HEK293 (cell line): ENCODE data around the gene PDE6B.

Source experiments
- CTCF ChIA-PET: fragments of 350-600 bp; formaldehyde crosslinking; extraction: SDS; loops from one replicate; lab custom pipeline; 2021; ENCODE audit warnings: antibody characterized with exemption; lab: Yijun Ruan, JAX
- POLR2A ChIA-PET: fragments of 300-600 bp; formaldehyde crosslinking; extraction: SDS; loops from one replicate; lab custom pipeline; 2020; ENCODE audit warnings: antibody characterized with exemption, inconsistent platforms; lab: Yijun Ruan, JAX
- H3K27ac ChIP-seq: fragments of 200-500 bp; sonication (Bioruptor generic); 2 replicates; pipeline ENCODE4 v1.5.1; 2014; ENCODE audit warnings: low read depth, low read length, control low read depth, inconsistent platforms; ENCODE audit errors: extremely low read depth
- H3K36me3 ChIP-seq, 2 experiments: fragments of 200-500 bp in 1 of 2; sonication (Bioruptor generic) in 1 of 2; 1 replicate in 1 of 2; 2 replicates in 1 of 2; pipeline ENCODE4 v1.5.1; 2014 to 2017; ENCODE audit warnings: inconsistent platforms in 2 of 2, low read length in 2 of 2; ENCODE audit not compliant: control insufficient read depth in 2 of 2, insufficient read depth in 1 of 2
- H3K4me1 ChIP-seq: fragments of 200-500 bp; sonication (Bioruptor generic); 2 replicates; pipeline ENCODE4 v1.5.1; 2014; ENCODE audit warnings: mild to moderate bottlenecking, low read length, inconsistent platforms; ENCODE audit not compliant: control insufficient read depth, insufficient read depth
- H3K4me3 ChIP-seq: 2 replicates; pipeline ENCODE4 v1.5.1; 2011; ENCODE audit warnings: low read depth, mild to moderate bottlenecking, control low read depth, low read length, moderate library complexity
- H3K9me3 ChIP-seq: fragments of 200-500 bp; sonication (Bioruptor generic); 2 replicates; pipeline ENCODE4 v1.5.1; 2014; ENCODE audit warnings: low read depth, low read length, inconsistent platforms; ENCODE audit not compliant: control insufficient read depth, insufficient read depth
- GLIS1 ChIP-seq: fragments of 450-650 bp; formaldehyde crosslinking; IDR thresholded peaks from 2 replicates; pipeline ENCODE4 v1.5.1; 2016; ENCODE audit warnings: missing biosample characterization, missing genetic modification characterization
- KLF8 ChIP-seq: fragments of 450-650 bp; formaldehyde crosslinking; IDR thresholded peaks from 2 replicates; pipeline ENCODE4 v1.5.1; 2016; ENCODE audit warnings: missing biosample characterization, missing genetic modification characterization
- TRIM28 ChIP-seq: IDR thresholded peaks from 2 replicates; pipeline ENCODE4 v1.6.1; 2011; ENCODE audit warnings: low read length, control low read depth, borderline replicate concordance
- ZNF138 ChIP-seq: fragments of 450-650 bp; formaldehyde crosslinking; IDR thresholded peaks from 2 replicates; pipeline ENCODE4 v1.5.1; 2016; ENCODE audit warnings: missing biosample characterization, missing genetic modification characterization, borderline replicate concordance
- ZNF23 ChIP-seq: fragments of 450-650 bp; formaldehyde crosslinking; IDR thresholded peaks from 2 replicates; pipeline ENCODE4 v1.5.1; 2016; ENCODE audit warnings: missing biosample characterization, missing genetic modification characterization, borderline replicate concordance
- ZNF266 ChIP-seq: fragments of 450-650 bp; formaldehyde crosslinking; IDR thresholded peaks from 2 replicates; pipeline ENCODE4 v1.5.1; 2016; ENCODE audit warnings: missing biosample characterization, missing genetic modification characterization, low read depth
- ZNF404 ChIP-seq: fragments of 450-650 bp; formaldehyde crosslinking; IDR thresholded peaks from 2 replicates; pipeline ENCODE4 v1.5.1; 2017; ENCODE audit warnings: missing biosample characterization, missing genetic modification characterization
- ZNF76 ChIP-seq: fragments of 450-650 bp; formaldehyde crosslinking; IDR thresholded peaks from 2 replicates; pipeline ENCODE4; 2016; ENCODE audit warnings: low read depth, missing biosample characterization, missing genetic modification characterization, borderline replicate concordance
- TF ChIP-seq, protein P1 (sequence below): fragments of 450-650 bp; formaldehyde crosslinking; IDR thresholded peaks from 2 replicates; pipeline ENCODE4 v1.5.1; 2016; ENCODE audit warnings: missing biosample characterization, missing genetic modification characterization, borderline replicate concordance
- TF ChIP-seq, protein P2 (sequence below): fragments of 450-650 bp; formaldehyde crosslinking; IDR thresholded peaks from 2 replicates; pipeline ENCODE4 v1.5.1; 2016; ENCODE audit warnings: missing biosample characterization, missing genetic modification characterization
- TF ChIP-seq, protein P3 (sequence below): fragments of 450-650 bp; formaldehyde crosslinking; IDR thresholded peaks from 2 replicates; pipeline ENCODE4 v1.5.1; 2016; ENCODE audit warnings: missing biosample characterization, missing genetic modification characterization, low read depth
- TF ChIP-seq, protein P4 (sequence below): fragments of 450-650 bp; formaldehyde crosslinking; conservative IDR thresholded peaks from 2 replicates; pipeline ENCODE4 v1.5.1; 2016; ENCODE audit warnings: low read depth, missing biosample characterization, missing genetic modification characterization

Gene PDE6B

DNA sequence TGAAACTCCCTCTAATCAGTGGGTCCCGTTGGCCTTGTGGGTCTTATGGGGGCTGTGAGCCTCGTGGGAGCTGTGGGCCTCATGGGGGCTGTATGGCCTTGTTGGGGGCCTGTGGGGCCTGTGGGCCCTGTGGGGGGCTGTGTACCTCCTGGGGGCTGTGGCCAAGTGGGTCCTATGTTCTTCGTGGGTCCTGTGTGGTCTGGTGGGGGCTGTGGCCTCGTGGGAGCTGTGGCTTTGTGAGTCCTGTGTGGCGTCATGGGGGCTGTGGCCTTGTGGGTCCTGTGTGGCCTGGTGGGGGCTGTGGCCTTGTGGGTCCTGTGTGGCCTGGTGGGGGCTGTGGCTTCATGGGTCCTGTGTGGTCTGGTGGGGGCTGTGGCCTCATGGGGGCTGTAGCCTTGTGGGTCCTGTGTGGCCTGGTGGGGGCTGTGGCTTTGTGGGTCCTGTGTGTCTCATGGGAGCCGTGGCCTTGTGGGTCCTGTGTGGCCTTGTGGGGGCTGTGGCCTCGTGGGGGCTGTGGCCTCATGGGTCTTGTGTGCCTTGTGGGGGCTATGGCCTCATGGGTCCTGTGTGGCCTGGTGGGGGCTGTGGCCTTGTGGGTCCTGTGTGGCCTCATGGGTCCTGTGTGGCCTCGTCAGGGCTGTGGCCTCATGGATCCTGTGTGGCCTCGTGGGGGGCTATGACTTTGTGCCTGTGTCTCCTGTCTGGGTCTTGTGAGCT is 87.7 kb downstream of the PDE6B start:
- Histone ChIP-seq H3K36me3 (peaks cover 0 to 40% of the 10 kb centered on the region in 2 experiments; a peak in 1 of 3 replicates), H3K9me3 (no peaks in the 10 kb centered on the region), H3K4me1 (no peaks in the 10 kb centered on the region), H3K27ac (no peak overlapping the region), H3K4me3 (no peak overlapping the region)
- CTCF ChIA-PET: interaction anchor here (1.4 kb wide), 1 partner anchor 29 kb away, joined by 4 read pairs; no protein-coding TSS in a partner anchor
- TF ChIP-seq, protein P1, sequence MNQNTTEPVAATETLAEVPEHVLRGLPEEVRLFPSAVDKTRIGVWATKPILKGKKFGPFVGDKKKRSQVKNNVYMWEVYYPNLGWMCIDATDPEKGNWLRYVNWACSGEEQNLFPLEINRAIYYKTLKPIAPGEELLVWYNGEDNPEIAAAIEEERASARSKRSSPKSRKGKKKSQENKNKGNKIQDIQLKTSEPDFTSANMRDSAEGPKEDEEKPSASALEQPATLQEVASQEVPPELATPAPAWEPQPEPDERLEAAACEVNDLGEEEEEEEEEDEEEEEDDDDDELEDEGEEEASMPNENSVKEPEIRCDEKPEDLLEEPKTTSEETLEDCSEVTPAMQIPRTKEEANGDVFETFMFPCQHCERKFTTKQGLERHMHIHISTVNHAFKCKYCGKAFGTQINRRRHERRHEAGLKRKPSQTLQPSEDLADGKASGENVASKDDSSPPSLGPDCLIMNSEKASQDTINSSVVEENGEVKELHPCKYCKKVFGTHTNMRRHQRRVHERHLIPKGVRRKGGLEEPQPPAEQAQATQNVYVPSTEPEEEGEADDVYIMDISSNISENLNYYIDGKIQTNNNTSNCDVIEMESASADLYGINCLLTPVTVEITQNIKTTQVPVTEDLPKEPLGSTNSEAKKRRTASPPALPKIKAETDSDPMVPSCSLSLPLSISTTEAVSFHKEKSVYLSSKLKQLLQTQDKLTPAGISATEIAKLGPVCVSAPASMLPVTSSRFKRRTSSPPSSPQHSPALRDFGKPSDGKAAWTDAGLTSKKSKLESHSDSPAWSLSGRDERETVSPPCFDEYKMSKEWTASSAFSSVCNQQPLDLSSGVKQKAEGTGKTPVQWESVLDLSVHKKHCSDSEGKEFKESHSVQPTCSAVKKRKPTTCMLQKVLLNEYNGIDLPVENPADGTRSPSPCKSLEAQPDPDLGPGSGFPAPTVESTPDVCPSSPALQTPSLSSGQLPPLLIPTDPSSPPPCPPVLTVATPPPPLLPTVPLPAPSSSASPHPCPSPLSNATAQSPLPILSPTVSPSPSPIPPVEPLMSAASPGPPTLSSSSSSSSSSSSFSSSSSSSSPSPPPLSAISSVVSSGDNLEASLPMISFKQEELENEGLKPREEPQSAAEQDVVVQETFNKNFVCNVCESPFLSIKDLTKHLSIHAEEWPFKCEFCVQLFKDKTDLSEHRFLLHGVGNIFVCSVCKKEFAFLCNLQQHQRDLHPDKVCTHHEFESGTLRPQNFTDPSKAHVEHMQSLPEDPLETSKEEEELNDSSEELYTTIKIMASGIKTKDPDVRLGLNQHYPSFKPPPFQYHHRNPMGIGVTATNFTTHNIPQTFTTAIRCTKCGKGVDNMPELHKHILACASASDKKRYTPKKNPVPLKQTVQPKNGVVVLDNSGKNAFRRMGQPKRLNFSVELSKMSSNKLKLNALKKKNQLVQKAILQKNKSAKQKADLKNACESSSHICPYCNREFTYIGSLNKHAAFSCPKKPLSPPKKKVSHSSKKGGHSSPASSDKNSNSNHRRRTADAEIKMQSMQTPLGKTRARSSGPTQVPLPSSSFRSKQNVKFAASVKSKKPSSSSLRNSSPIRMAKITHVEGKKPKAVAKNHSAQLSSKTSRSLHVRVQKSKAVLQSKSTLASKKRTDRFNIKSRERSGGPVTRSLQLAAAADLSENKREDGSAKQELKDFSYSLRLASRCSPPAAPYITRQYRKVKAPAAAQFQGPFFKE (tag by site-specific recombination): no peak
- TF ChIP-seq ZNF266 (tag by site-specific recombination): no peak
- TF ChIP-seq, protein P2, sequence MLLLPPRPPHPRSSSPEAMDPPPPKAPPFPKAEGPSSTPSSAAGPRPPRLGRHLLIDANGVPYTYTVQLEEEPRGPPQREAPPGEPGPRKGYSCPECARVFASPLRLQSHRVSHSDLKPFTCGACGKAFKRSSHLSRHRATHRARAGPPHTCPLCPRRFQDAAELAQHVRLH (tag by site-specific recombination): no peak
- TF ChIP-seq GLIS1 (tag by site-specific recombination): peak; percentile 52
- TF ChIP-seq ZNF76 (tag by site-specific recombination): peak; percentile 79
- TF ChIP-seq, all 188 proteins: peak for 2
- POLR2A ChIA-PET: no interaction called here

DNA sequence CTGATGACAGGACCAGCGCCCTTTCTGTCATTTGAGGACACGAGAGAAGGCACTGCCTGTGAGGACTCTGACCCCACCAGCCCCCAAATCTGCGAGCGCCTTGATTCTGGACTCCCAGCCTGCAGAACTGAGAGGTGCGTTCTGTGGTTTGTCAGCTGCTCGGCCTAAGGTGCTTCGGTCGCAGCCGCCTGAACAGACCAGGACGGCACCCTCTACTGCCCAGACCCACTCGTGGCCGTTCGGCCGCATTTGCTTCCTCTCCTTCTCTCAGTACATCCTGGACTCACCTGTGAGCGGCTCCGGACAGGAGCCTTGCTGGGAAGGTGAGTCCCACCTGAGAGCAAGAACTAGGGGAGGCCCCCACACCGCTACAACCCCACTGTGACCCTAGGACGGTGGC is 88.7 kb downstream of the PDE6B start:
- H3K36me3 ChIP-seq: peaks cover 0 to 30% of the 10 kb centered on the region in 2 experiments; a peak in 1 of 3 replicates
- H3K9me3 ChIP-seq: no peaks in the 10 kb centered on the region
- H3K4me3 ChIP-seq: no peak overlapping the region
- CTCF ChIA-PET: interaction anchor here (0.6 to 1.4 kb wide), 2 partner anchors 27 to 30 kb away, joined by 3 to 4 read pairs; no protein-coding TSS in a partner anchor
- H3K27ac ChIP-seq: no peak overlapping the region
- TF ChIP-seq ZNF23 (tag by site-specific recombination): no peak
- TF ChIP-seq ZNF138 (tag by site-specific recombination): no peak
- TF ChIP-seq ZNF404 (tag by site-specific recombination): no peak
- TF ChIP-seq KLF8: no peak
- no peak for TF ChIP-seq TRIM28
- TF ChIP-seq, protein P3, sequence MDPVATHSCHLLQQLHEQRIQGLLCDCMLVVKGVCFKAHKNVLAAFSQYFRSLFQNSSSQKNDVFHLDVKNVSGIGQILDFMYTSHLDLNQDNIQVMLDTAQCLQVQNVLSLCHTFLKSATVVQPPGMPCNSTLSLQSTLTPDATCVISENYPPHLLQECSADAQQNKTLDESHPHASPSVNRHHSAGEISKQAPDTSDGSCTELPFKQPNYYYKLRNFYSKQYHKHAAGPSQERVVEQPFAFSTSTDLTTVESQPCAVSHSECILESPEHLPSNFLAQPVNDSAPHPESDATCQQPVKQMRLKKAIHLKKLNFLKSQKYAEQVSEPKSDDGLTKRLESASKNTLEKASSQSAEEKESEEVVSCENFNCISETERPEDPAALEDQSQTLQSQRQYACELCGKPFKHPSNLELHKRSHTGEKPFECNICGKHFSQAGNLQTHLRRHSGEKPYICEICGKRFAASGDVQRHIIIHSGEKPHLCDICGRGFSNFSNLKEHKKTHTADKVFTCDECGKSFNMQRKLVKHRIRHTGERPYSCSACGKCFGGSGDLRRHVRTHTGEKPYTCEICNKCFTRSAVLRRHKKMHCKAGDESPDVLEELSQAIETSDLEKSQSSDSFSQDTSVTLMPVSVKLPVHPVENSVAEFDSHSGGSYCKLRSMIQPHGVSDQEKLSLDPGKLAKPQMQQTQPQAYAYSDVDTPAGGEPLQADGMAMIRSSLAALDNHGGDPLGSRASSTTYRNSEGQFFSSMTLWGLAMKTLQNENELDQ (tag by site-specific recombination): no peak
- TF ChIP-seq, protein P4, sequence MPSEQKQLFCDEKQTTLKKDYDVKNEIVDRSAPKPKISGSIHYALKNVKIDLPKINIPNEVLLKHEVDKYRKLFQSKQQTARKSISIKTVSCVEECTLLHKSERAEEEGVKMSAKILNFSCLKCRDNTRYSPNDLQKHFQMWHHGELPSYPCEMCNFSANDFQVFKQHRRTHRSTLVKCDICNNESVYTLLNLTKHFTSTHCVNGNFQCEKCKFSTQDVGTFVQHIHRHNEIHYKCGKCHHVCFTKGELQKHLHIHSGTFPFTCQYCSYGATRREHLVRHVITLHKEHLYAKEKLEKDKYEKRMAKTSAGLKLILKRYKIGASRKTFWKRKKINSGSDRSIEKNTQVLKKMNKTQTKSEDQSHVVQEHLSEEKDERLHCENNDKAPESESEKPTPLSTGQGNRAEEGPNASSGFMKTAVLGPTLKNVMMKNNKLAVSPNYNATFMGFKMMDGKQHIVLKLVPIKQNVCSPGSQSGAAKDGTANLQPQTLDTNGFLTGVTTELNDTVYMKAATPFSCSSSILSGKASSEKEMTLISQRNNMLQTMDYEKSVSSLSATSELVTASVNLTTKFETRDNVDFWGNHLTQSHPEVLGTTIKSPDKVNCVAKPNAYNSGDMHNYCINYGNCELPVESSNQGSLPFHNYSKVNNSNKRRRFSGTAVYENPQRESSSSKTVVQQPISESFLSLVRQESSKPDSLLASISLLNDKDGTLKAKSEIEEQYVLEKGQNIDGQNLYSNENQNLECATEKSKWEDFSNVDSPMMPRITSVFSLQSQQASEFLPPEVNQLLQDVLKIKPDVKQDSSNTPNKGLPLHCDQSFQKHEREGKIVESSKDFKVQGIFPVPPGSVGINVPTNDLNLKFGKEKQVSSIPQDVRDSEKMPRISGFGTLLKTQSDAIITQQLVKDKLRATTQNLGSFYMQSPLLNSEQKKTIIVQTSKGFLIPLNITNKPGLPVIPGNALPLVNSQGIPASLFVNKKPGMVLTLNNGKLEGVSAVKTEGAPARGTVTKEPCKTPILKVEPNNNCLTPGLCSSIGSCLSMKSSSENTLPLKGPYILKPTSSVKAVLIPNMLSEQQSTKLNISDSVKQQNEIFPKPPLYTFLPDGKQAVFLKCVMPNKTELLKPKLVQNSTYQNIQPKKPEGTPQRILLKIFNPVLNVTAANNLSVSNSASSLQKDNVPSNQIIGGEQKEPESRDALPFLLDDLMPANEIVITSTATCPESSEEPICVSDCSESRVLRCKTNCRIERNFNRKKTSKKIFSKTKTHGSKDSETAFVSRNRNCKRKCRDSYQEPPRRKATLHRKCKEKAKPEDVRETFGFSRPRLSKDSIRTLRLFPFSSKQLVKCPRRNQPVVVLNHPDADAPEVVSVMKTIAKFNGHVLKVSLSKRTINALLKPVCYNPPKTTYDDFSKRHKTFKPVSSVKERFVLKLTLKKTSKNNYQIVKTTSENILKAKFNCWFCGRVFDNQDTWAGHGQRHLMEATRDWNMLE (tag by site-specific recombination): no peak
- POLR2A ChIA-PET: no interaction called here
- no peaks in the 10 kb centered on the region for H3K4me1 ChIP-seq
